ENCODE measurements around the gene NPR3. TPM values are rescaled to one million over a fixed set of nuclear protein-coding genes. Genes with fewer than 3 reads are reported as not detected.

NPR3 gene
- total and polyA plus RNA-seq, 2 donors (not counting 3 experiments of a cell fraction or from before 2014, with no cell fraction given): 0.01 to 0.53 TPM

GRCh38 chr5:32794086-32794485 lies 83.0 kb downstream of the NPR3 start:
- Histone ChIP-seq H3K9me1 (replicated peaks; ENCODE audit: control insufficient read depth, extremely low read depth, insufficient read depth, low read length) (no peaks in the 10 kb centered on the region), H4K20me1 (replicated peaks; ENCODE audit: control insufficient read depth, extremely low read depth, insufficient read depth, low read length) (no peaks in the 10 kb centered on the region), H3K27ac (ENCODE audit: insufficient read depth, low read depth, low read length) (no peak overlapping the region), H3K4me3 (replicated peaks in 1 of 3; ENCODE audit: insufficient read depth in 1 of 3, low read depth in 1 of 3, low read length in 3 of 3) (no peak overlapping the region), H3K9me3 (replicated peaks; ENCODE audit: control insufficient read depth, insufficient read depth, low read length) (no peaks in the 10 kb centered on the region), H3K79me2 (ENCODE audit: control insufficient read depth, insufficient read depth, low read length) (no peaks in the 10 kb centered on the region), H3K36me3 (ENCODE audit: control insufficient read depth in 2 of 2, extremely low read depth in 1 of 2, insufficient read depth in 2 of 2, low read length in 2 of 2) (no peaks in the 10 kb centered on the region), H2AFZ (ENCODE audit: low read depth, low read length) (no peak overlapping the region), H3K9ac (replicated peaks; ENCODE audit: extremely low read depth, insufficient read depth, low read length) (no peak overlapping the region), H3K4me1 (ENCODE audit: control insufficient read depth, extremely low read depth, insufficient read depth, low read length) (no peaks in the 10 kb centered on the region), H3K4me2 (ENCODE audit: insufficient read depth, low read length) (no peak overlapping the region), H3K27me3 (ENCODE audit: control insufficient read depth in 2 of 2, insufficient read depth in 2 of 2, low read length in 2 of 2) (no peaks in the 10 kb centered on the region)
- no TSS peak for BruUV-seq (replicated peaks)
- DNase-seq (ENCODE audit: low read depth, low spot score) (no peak), FAIRE-seq (no peak)
- dilution Hi-C loops (cut with MboI; ENCODE audit: extremely low pct_ligation_motif_present, low sequenced_read_pairs) (no loop called here), intact Hi-C loops (cut with micrococcal nuclease) (no loop called here)
- POLR2A ChIA-PET: no interaction called here
- TF ChIP-seq JUN (IDR thresholded peaks at IDR 0.05; ENCODE audit: borderline replicate concordance, insufficient read depth, insufficient read length, low read depth) (no peak), FOS (IDR thresholded peaks at IDR 0.05; ENCODE audit: borderline replicate concordance, insufficient read depth, low read length) (no peak), MYC (IDR thresholded peaks at IDR 0.05; ENCODE audit: low read depth, low read length) (no peak), POLR2AphosphoS5 (IDR thresholded peaks at IDR 0.05; ENCODE audit: insufficient read depth, low read depth, low read length) (no peak), GATA2 (IDR thresholded peaks at IDR 0.05; ENCODE audit: insufficient read depth, insufficient read length, low read depth, low read length) (no peak), EZH2 (IDR thresholded peaks at IDR 0.05; ENCODE audit: borderline replicate concordance, low read depth, low read length, severe bottlenecking) (no peak), MAX (IDR thresholded peaks at IDR 0.05; ENCODE audit: insufficient read depth, insufficient read length) (no peak), POLR2A (IDR thresholded peaks at IDR 0.05; ENCODE audit: low read depth, low read length) (no peak)
- TF ChIP-seq, protein P1, sequence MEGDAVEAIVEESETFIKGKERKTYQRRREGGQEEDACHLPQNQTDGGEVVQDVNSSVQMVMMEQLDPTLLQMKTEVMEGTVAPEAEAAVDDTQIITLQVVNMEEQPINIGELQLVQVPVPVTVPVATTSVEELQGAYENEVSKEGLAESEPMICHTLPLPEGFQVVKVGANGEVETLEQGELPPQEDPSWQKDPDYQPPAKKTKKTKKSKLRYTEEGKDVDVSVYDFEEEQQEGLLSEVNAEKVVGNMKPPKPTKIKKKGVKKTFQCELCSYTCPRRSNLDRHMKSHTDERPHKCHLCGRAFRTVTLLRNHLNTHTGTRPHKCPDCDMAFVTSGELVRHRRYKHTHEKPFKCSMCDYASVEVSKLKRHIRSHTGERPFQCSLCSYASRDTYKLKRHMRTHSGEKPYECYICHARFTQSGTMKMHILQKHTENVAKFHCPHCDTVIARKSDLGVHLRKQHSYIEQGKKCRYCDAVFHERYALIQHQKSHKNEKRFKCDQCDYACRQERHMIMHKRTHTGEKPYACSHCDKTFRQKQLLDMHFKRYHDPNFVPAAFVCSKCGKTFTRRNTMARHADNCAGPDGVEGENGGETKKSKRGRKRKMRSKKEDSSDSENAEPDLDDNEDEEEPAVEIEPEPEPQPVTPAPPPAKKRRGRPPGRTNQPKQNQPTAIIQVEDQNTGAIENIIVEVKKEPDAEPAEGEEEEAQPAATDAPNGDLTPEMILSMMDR (IDR thresholded peaks at IDR 0.05; ENCODE audit: extremely low read depth in 1 of 2, insufficient read depth in 1 of 2, low read depth in 1 of 2, low read length in 2 of 2): no peak
- CTCF ChIA-PET: no interaction called here

All from endothelial cell of umbilical vein (primary cell).